HG02623 (cell line): ENCODE results near the gene PTPRN2.

Experiments
- ATAC-seq: cut with Tn5 transposase; IDR thresholded peaks from one replicate; pipeline ENCODE4 v1.9.1; 2021; ENCODE audit warnings: moderate library complexity; ENCODE audit not compliant: unreplicated experiment

PTPRN2 gene

GRCh38 chr7:158030566-158030965 is 557.1 kb downstream of the PTPRN2 start:
- no peak for ATAC-seq

GRCh38 chr7:158030071-158030470 is 557.6 kb downstream of the PTPRN2 start:
- ATAC-seq, result no peak

GRCh38 chr7:158029509-158029908 is 558.1 kb downstream of the PTPRN2 start:
- no peak for ATAC-seq

GRCh38 chr7:158028971-158029370 is 558.7 kb downstream of the PTPRN2 start:
- no peak for ATAC-seq

- ATAC-seq, result no peak
These were observed 559.2 kb downstream of the PTPRN2 start for GRCh38 chr7:158028290-158028941.

GRCh38 chr7:158027646-158028045 is 560.0 kb downstream of the PTPRN2 start:
- no peak for ATAC-seq

- ATAC-seq, result no peak
These were observed 560.9 kb downstream of the PTPRN2 start for GRCh38 chr7:158026636-158027265.

- no peak for ATAC-seq
These were observed 561.7 kb downstream of the PTPRN2 start for GRCh38 chr7:158025686-158026600.

GRCh38 chr7:158024881-158025280 is 562.7 kb downstream of the PTPRN2 start:
- no peak for ATAC-seq

GRCh38 chr7:158024351-158024715 is 563.3 kb downstream of the PTPRN2 start:
- no peak for ATAC-seq

- no peak for ATAC-seq
These were observed 563.8 kb downstream of the PTPRN2 start for GRCh38 chr7:158023681-158024350.

GRCh38 chr7:158023157-158023556 is 564.5 kb downstream of the PTPRN2 start:
- ATAC-seq, result no peak

GRCh38 chr7:158022601-158023000 is 565.0 kb downstream of the PTPRN2 start:
- no peak for ATAC-seq

GRCh38 chr7:158021836-158022235 is 565.8 kb downstream of the PTPRN2 start:
- no peak for ATAC-seq

- no peak for ATAC-seq
These were observed 566.9 kb downstream of the PTPRN2 start for GRCh38 chr7:158020706-158021095.

- no peak for ATAC-seq
These were observed 567.6 kb downstream of the PTPRN2 start for GRCh38 chr7:158019726-158020705.

GRCh38 chr7:158018971-158019645 is 568.5 kb downstream of the PTPRN2 start:
- ATAC-seq, result no peak

GRCh38 chr7:158018098-158018762 is 569.4 kb downstream of the PTPRN2 start:
- ATAC-seq, result no peak
